Chondrocyte (in vitro differentiated cells): ENCODE measurements around the gene SRSF3. TPM values are rescaled to one million over a fixed set of nuclear protein-coding genes. Genes with fewer than 3 reads are reported as not detected.

Source experiments
- DNase-seq: peaks from one replicate; pipeline ENCODE4 v3.0.0; 2021; ENCODE audit warnings: mixed read lengths, low spot score
- H3K27ac Mint-ChIP-seq: one replicate; pipeline ENCODE4 v1.8.0; 2021; ENCODE audit warnings: mild to moderate bottlenecking, moderate library complexity, mixed read lengths; ENCODE audit not compliant: unreplicated experiment
- H3K27me3 Mint-ChIP-seq: 2 replicates; pipeline ENCODE4 v1.8.0; 2021; ENCODE audit warnings: low read depth, mixed read lengths
- H3K36me3 Mint-ChIP-seq: 2 replicates; pipeline ENCODE4 v1.8.0; 2021; ENCODE audit warnings: low read depth, mixed read lengths
- H3K4me1 Mint-ChIP-seq: 2 replicates; pipeline ENCODE4 v1.8.0; 2021; ENCODE audit warnings: low read depth, mild to moderate bottlenecking, mixed read lengths
- H3K4me3 Mint-ChIP-seq: one replicate; pipeline ENCODE4 v1.8.0; 2021; ENCODE audit warnings: mild to moderate bottlenecking, moderate library complexity, mixed read lengths; ENCODE audit not compliant: unreplicated experiment
- H3K9me3 Mint-ChIP-seq: 2 replicates; pipeline ENCODE4 v1.8.0; 2021; ENCODE audit warnings: low read depth, mixed read lengths
- total RNA-seq: library from RNA; stranded (reverse); gene quantifications from 3 replicates; pipeline ENCODE4 v1.2.1, GENCODE V29; 2021
- TF ChIP-seq, protein P1 (sequence below): fragments of 200-600 bp; sonication (generic); IDR thresholded peaks from 2 replicates; pipeline ENCODE4 v1.5.0; 2021; ENCODE audit warnings: antibody characterized with exemption, mild to moderate bottlenecking, moderate library complexity

The SRSF3 gene
- total RNA-seq, 1 donor from 2014 or later = 191 TPM

DNA sequence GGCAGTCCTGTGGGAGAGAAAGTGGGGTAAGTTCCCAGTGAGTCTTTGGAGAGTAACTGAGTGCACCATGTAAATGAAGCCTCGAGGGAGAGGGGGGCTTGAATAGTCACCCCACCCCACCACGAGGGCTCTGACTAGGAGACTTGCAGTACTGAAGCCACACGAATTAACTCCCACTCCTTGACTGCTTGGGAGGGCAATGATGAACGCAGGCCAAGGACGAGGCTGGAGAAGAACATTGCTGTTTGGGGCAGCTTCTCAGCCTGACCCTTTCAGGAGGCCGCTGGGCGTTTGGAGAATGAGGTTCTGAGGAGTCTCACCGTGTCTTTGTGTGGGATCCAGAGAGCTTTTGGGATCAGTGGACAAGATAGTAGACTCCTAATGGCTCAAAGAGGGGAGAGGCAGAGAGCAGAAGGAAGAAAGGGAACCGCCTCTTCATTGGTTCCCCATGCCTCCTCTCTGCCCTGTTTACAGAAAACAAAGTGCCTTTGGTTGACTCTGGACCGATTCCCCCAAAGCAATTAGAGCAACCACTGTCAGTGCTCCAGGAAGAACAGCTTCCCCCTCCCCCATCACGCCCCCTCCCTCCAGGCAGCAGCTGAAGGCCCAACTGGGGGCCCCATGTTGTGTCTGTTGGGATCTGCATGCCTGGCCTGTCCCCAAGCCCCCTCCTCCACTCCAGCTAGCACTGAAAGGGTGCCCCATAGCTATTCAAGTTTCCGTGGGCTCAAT is 42.7 kb downstream of the SRSF3 start:
- Mint-ChIP-seq H3K4me1 (peaks cover 23% of the 10 kb centered on the region), H3K27ac (no peak overlapping the region), H3K27me3 (no peaks in the 10 kb centered on the region), H3K4me3 (no peak overlapping the region), H3K36me3 (no peaks in the 10 kb centered on the region), H3K9me3 (no peaks in the 10 kb centered on the region)
- TF ChIP-seq, protein P1, sequence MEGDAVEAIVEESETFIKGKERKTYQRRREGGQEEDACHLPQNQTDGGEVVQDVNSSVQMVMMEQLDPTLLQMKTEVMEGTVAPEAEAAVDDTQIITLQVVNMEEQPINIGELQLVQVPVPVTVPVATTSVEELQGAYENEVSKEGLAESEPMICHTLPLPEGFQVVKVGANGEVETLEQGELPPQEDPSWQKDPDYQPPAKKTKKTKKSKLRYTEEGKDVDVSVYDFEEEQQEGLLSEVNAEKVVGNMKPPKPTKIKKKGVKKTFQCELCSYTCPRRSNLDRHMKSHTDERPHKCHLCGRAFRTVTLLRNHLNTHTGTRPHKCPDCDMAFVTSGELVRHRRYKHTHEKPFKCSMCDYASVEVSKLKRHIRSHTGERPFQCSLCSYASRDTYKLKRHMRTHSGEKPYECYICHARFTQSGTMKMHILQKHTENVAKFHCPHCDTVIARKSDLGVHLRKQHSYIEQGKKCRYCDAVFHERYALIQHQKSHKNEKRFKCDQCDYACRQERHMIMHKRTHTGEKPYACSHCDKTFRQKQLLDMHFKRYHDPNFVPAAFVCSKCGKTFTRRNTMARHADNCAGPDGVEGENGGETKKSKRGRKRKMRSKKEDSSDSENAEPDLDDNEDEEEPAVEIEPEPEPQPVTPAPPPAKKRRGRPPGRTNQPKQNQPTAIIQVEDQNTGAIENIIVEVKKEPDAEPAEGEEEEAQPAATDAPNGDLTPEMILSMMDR = no peak
- DNase-seq = peak; percentile 30

- Mint-ChIP-seq H3K4me1 (peaks cover 26% of the 10 kb centered on the region), H3K27me3 (no peaks in the 10 kb centered on the region), H3K4me3 (no peak overlapping the region), H3K36me3 (no peaks in the 10 kb centered on the region), H3K27ac (no peak overlapping the region), H3K9me3 (no peaks in the 10 kb centered on the region)
- no peak for DNase-seq
- TF ChIP-seq, protein P1 = no peak
These were observed 44.4 kb downstream of the SRSF3 start for GRCh38 chr6:36638579-36638978.

GRCh38 chr6:36639171-36639808 is 45.1 kb downstream of the SRSF3 start:
- Mint-ChIP-seq H3K9me3 (no peaks in the 10 kb centered on the region), H3K27ac (peak overlapping the region; percentile 51), H3K4me3 (no peak overlapping the region), H3K36me3 (no peaks in the 10 kb centered on the region), H3K4me1 (peaks cover 19% of the 10 kb centered on the region), H3K27me3 (no peaks in the 10 kb centered on the region)
- DNase-seq = peak; percentile 65
- TF ChIP-seq, protein P1 = no peak

GRCh38 chr6:36641543-36641942 is 47.4 kb downstream of the SRSF3 start:
- Mint-ChIP-seq H3K4me3 (no peak overlapping the region), H3K27me3 (no peaks in the 10 kb centered on the region), H3K36me3 (no peaks in the 10 kb centered on the region), H3K27ac (no peak overlapping the region), H3K9me3 (no peaks in the 10 kb centered on the region), H3K4me1 (peaks cover 17% of the 10 kb centered on the region)
- DNase-seq = peak; percentile 17
- TF ChIP-seq, protein P1 = no peak

GRCh38 chr6:36642913-36643817 is 49.0 kb downstream of the SRSF3 start:
- Mint-ChIP-seq H3K27me3 (no peaks in the 10 kb centered on the region), H3K9me3 (no peaks in the 10 kb centered on the region), H3K4me1 (peaks cover 17% of the 10 kb centered on the region), H3K4me3 (no peak overlapping the region), H3K27ac (peak overlapping the region; percentile 76), H3K36me3 (no peaks in the 10 kb centered on the region)
- peak; percentile 90 for DNase-seq
- TF ChIP-seq, protein P1 = no peak
